GM21360 (cell line): Measurements from ENCODE around the gene KRTAP3-2.

Source experiments
- ATAC-seq: cut with Tn5 transposase; IDR thresholded peaks from one replicate; pipeline ENCODE4 v1.9.1; 2021; ENCODE audit warnings: mild to moderate bottlenecking, moderate library complexity; ENCODE audit not compliant: unreplicated experiment

Gene KRTAP3-2

DNA sequence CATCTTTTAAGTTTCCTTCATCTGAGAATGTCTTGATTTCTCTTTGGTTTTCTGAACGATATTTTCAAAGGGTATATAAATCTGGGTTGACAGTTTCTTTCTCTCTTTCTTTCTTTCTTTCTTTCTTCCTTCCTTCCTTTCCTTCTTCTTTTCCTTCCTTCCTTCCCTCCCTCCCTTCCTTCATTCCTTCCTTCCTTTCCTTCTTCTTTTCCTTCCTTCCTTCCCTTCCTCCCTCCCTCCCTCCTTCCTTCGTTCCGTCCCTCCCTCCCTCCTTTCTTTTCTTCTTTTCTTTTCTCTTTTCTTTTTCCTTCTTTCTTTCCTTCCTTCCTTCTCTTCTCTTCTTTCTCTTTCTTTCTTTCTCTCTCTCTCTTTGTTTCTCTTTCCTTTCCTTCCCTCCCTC is 25.3 kb downstream of the KRTAP3-2 start:
- no peak for ATAC-seq

DNA sequence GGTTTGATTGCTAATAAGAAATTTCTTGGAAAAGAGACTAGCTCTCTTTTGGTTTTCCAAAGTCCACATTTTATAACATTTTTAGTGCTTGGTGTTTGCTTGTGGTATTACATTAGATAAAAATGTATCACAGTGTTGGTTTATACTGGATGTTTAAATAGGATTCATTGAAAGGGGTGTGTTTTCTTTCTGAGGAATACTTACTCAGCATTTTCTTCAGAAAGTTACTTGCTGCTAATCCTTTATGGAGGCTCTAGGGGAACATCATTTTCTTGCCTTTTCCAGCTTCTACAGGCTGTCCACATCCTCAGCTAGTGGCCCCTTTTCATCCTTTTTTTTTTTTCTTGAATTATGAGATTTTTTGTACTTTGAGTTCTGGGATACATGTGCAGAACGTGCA is 32.1 kb downstream of the KRTAP3-2 start:
- no peak for ATAC-seq

DNA sequence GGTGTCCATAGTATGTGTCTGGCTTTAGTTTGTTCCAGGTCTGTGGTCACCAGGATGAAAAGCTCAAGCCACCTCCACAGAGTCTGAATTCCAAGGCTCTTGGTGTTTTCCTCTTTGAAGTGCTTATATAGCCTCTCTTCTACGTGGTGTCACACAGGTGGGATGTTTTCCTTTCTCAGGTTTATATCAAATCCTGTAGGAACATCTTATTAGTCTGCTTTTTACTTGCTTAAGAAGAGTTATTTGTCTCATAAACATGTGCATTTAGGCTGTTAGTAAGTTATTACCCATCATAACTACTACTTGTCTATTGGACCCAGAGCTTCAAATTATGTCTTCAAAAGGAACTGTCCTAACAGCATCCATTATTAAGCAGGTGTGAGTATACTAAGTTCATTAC is 32.9 kb downstream of the KRTAP3-2 start, which contains the start of gene KRT39:
Gene KRT39, minus strand, starts transcription at position 101 of the 400 bp plus-strand sequence. Its CDS starts 92 bp downstream, at position 9.
- ATAC-seq, result no peak

DNA sequence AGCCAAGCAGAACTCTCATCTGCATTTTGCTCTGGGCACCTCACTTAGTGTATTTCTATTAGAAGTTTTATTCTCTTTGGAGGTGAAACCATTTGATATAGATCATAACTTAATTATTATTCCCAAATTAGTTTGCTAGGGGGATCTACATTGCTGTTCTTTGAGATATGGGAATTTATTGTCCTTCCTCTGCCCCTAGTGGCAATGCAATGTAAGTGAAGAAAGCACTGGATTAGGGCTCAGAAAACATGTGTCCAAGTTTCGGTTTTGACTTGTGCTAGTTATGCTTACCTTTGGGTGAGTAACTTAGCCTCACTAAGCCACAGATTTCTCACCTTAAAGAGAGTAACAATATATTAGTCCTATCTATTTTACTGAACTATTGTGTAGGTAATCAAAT is 35.9 kb downstream of the KRTAP3-2 start:
- ATAC-seq, result no peak

DNA sequence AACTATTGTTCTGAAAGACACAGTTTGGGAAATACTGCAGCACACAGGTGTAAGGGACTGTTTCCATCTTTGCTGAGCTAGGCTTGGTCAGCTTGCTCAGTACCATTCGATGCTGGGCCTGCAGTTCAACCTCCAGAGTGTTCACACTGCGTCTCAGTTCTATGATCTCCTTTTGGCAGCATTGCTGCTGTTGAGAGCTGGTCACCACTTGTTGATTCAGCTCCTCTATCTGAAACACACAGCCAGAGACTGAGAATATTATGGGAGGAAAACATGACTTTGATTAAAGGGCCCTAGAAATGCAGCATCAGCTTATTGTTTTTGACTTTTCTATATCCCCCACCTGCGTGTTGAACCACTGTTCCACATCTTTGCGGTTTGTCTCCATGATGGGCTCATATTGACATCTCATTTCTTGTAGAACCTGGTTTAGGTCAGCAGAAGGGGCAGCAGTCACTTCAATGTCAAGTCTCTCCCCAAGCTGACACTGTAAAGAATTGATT is 37.6 kb downstream of the KRTAP3-2 start:
- ATAC-seq, result no peak

DNA sequence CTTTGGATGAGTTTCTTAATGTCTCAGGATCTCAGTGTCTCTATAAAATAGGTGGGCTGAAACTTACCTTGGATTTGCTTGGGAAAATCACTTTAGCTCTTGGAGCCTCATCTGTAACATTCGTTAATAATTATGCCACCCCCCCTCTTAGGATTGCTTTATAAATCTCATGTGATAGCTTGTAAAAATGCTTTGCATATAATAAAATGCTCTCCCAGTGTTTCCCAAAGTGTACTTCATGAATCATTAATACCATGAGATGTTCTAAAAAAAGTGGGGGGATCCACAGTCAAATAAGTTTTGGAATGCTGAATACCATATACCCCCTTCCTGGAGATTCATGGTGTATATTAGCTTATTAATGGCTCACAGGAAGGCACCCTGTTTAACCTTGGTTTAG is 38.1 kb downstream of the KRTAP3-2 start:
- ATAC-seq, result no peak

DNA sequence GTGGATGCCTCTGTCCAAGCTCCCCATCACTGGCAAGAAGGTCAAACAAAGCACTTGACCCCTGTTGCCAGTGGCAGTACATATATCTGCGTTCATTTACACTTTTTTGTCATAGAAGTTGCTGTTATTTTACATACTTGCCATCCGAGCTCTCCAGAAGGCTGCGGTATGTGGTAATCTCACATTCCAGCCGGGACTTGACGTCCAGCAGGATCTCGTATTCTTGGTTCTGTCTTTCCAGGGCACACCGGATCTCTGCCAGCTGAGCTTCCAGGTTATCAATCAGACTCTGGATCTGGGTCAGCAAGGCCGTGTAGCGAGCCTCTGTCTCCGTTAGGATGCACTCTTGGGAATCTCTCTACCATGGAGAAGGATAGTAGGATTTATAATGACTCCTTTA is 39.6 kb downstream of the KRTAP3-2 start:
- no peak for ATAC-seq

DNA sequence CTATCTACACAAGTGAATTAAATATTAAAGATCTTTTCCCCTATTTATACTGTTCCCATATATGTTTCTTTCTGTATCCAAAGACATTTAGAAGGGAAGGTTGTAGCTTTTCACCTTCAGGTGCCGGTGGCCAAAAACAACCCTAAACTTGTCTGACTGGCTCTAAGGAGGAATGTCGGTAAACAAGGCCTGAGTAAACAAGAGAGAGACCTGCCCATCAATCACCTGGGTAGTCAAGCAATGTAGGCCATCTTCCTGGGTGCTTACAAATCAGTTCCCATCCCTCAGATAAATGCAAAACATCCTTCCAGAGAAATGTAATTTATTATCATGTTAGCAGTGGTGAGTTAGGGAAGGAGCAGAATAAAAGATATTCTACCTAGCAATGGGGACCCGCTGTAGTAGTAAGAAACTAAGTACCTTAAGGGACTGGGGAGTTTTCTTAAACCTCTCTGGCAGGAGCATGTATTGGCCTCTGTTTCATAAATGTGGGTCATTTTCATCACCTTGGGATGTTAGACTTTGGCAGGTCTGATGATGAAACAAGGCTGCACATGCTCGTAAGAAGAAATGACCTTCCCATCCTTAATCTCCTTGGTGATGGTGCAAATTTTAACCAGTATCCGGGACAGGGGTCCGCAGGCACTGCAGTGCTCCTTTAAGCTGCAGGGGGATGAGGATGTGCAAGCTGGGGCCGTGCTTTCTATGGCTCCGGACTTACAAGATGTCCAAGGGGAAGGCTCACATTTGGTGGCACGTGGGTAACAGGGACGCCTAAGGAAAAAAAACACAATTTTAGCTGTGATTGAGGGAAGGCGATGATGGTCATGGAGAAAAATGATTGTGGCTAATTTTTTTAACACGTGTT is 41.4 kb downstream of the KRTAP3-2 start:
- no peak for ATAC-seq

DNA sequence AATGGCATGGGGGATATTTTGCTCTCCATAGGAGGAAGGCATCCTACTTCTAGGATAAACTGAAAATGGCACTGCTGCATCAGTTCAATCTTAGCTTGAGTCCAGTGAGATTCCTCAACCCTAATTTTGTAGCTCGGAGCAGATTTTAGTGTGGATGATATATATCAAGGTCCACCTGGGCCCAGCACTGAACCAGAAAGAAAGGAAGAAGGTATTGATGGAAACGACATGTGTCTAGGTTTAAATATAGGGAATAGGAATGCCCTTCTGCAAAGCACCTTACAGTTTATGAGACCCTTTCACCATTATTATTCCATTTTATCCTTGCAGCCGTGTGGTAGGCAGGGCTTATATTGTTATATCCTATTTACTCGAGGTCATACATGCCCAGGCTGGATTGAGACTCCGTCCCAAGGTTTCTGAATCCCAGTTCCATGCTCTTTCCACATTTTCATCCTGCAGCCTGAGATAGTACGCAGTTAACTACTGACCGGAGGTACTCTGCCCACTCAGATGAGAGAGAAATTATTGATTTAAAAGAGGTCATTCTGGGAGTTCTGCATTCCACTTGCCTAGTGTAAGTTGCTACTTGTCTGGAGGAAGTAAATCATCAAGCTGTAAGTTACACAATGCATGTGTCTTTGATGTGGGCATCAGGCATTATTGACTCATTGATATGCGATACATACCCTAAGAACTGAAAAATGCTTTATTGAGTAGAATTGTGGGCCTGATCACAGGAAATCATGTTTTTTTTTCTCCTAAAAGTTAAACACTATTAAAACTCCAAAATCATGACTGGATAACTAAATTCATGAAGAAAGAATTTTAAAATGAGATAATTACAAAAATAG is 43.1 kb downstream of the KRTAP3-2 start:
- ATAC-seq, result no peak

DNA sequence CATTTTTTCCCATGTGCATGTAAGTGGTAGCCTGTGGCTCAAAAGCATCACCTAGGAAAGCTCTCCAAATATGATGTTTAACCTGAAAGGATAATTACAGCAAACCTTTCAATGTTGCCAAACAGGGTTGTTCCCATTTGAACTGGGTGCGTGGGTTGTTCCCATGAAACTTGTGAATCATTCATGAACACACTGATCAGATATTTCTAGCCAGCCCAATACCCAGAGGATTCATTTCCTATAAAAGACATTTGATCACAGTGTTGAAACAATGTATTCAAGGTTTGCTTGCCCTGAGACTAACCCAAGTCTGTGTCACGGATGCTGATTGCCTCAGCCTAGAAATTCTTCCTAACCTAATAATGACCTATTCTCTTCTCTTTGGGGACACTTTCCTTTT is 45.8 kb downstream of the KRTAP3-2 start:
- ATAC-seq, result no peak

DNA sequence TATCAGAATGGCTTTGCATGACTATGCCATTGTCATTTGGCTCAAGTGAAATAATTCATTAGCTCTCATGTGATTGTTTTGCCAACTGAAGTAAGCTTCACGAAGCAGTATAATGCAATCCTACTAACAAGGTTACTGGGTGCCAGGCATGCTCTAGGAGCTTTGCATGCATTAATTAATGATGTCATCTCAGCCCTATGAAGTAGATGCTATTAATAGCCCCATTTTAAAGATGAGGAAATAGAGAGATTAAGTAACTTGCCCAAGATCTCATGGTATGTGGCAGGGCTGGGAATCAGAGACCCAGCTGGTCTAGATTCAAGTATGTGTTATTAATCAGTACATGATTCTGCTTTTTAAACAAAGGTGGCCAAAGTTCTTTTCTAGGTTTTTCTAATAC is 47.0 kb downstream of the KRTAP3-2 start:
- no peak for ATAC-seq

DNA sequence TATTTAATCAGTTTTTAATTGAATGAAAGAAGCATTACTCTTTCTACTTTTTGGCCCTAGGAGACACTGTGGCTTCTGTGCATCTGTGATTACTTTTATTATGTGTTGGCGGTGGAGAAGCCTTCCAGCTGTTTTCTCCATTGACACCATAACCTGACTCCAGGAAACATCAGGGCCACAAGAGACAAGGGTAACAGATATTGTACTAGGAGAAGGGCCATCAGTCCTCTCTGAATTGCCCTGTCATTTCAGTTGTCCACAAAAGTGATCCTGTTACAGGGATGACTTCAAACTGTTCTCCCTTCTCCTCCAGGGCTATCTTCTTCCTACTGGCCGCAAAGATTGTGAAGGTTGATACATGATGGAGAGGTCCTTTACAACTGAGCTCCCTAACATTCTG is 47.6 kb downstream of the KRTAP3-2 start:
- ATAC-seq, result no peak

DNA sequence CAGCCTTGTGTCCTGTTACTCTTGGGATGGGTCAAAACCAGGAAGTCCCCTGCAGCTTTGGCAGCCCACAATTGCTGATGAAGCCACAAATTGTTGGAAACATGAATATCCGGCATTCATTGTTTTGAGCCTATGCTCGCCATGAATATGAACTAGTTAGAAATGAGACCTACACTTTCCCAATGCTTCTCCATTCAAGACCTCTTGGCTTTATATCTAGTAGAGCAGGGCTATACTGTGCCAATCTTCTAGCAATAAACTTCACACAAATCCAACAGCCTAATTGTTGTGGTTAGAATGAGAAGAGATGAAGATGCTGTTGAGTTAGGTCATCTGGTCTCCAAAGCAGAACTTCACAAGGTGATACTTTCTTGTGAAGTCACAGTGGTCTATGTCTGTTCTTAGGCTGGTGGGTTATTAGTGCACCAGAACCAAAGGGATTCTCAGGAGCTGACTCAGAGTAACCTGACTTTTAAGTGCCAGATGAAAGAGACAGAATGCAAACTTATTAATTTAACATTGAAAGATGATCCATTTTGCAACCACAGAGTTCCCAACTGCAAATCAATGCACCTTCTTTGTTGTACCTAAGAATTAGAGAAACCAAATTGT is 48.6 kb downstream of the KRTAP3-2 start:
- ATAC-seq, result no peak

DNA sequence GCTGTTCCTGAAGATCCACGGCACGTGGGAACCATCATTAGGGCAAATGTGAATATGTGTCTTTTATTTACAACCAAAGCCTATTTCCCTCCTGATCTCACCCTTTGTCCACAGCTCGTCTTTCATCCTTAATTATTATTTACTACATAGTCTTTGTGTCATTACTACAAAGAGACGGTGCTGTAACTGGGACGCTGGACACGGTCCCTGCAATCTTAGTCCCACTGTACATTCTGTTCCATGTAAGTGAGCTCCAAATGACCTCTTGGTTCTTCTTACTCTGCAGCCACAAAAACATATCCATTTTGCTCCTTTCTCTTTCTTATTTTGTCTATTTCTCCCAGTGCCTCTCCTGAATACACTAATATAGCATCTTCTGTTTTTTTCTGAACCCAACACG is 49.5 kb downstream of the KRTAP3-2 start:
- no peak for ATAC-seq

DNA sequence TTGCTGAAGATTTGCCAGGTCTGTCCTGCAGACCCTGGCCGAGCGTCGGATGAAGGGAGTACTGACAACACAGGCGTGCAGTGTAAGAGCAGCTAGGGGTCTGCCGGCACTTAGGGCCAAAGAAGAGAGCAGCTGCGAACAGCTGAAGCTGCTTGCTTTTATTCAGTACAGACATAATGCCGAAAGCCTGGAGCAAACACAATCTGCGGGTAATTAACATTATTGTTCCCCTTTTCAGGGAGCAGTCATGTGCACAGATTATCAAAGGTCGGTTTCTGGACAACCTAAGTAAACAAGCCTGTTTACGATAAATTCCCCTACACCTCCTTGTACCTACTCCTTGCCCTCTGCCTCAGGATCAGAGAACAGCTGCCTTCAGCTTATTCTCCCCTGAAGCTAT is 50.3 kb downstream of the KRTAP3-2 start:
- no peak for ATAC-seq
